ENCODE measurements around the gene RLBP1.
"Not testable (repeated sequence)": the region's sequence is repeated elsewhere in the genome, so short reads cannot be mapped to it uniquely, and the experiment has no call there.

RLBP1 gene

GRCh38 chr15:89221543-89221942 lies at the start of gene RLBP1:
RLBP1 (minus strand) TSS chr15:89221579; CDS start chr15:89218975, 2,604 bp downstream.
- Histone ChIP-seq H3K36me3 (ENCODE audit: control insufficient read depth, insufficient read depth, low read length) (no peaks in the 10 kb centered on the region), H3K4me1 (ENCODE audit: control insufficient read depth, insufficient read depth, low read length) (no peaks in the 10 kb centered on the region), H3K9ac (ENCODE audit: low read length) (no peak within 1 kb of the TSS), H3K4me3 (ENCODE audit: low read length) (no peak within 1 kb of the TSS), H3K27me3 (ENCODE audit: control insufficient read depth, insufficient read depth, low read length) (no peaks in the 10 kb centered on the region), H3K9me3 (ENCODE audit: control insufficient read depth, low read length) (no peaks in the 10 kb centered on the region)

GRCh38 chr15:89250142-89250541 lies 28.8 kb upstream of the RLBP1 start:
- not testable (repeated sequence) for H3K9ac ChIP-seq (ENCODE audit: low read length); H3K4me3 ChIP-seq (ENCODE audit: low read length)

GRCh38 chr15:89248584-89248983 lies 27.2 kb upstream of the RLBP1 start:
- H3K9me3 ChIP-seq (ENCODE audit: control insufficient read depth, low read length): no peaks in the 10 kb centered on the region
- no peak overlapping the region for H3K4me3 ChIP-seq (ENCODE audit: low read length)
- H3K4me1 ChIP-seq (ENCODE audit: control insufficient read depth, insufficient read depth, low read length): peaks cover 7% of the 10 kb centered on the region
- H3K27me3 ChIP-seq (ENCODE audit: control insufficient read depth, insufficient read depth, low read length): no peaks in the 10 kb centered on the region
- no peak overlapping the region for H3K9ac ChIP-seq (ENCODE audit: low read length)
- no peaks in the 10 kb centered on the region for H3K36me3 ChIP-seq (ENCODE audit: control insufficient read depth, insufficient read depth, low read length)

More at GRCh38 chr15:89250142-89250541, 28.8 kb upstream of the RLBP1 start:
- H3K36me3 ChIP-seq (ENCODE audit: control insufficient read depth, insufficient read depth, low read length); H3K27me3 ChIP-seq (ENCODE audit: control insufficient read depth, insufficient read depth, low read length); H3K9me3 ChIP-seq (ENCODE audit: control insufficient read depth, low read length); H3K4me1 ChIP-seq (ENCODE audit: control insufficient read depth, insufficient read depth, low read length): not testable (repeated sequence)

GRCh38 chr15:89247446-89247845 lies 26.1 kb upstream of the RLBP1 start:
- Histone ChIP-seq H3K27me3 (ENCODE audit: control insufficient read depth, insufficient read depth, low read length) (no peaks in the 10 kb centered on the region), H3K4me1 (ENCODE audit: control insufficient read depth, insufficient read depth, low read length) (peaks cover 13% of the 10 kb centered on the region), H3K4me3 (ENCODE audit: low read length) (no peak overlapping the region), H3K9me3 (ENCODE audit: control insufficient read depth, low read length) (no peaks in the 10 kb centered on the region), H3K36me3 (ENCODE audit: control insufficient read depth, insufficient read depth, low read length) (no peaks in the 10 kb centered on the region), H3K9ac (ENCODE audit: low read length) (no peak overlapping the region)

- H3K36me3 ChIP-seq (ENCODE audit: control insufficient read depth, insufficient read depth, low read length): no peaks in the 10 kb centered on the region
- H3K4me3 ChIP-seq (ENCODE audit: low read length): peak overlapping the region; percentile 97
- H3K4me1 ChIP-seq (ENCODE audit: control insufficient read depth, insufficient read depth, low read length): peaks cover 13% of the 10 kb centered on the region
- H3K27me3 ChIP-seq (ENCODE audit: control insufficient read depth, insufficient read depth, low read length): no peaks in the 10 kb centered on the region
- no peaks in the 10 kb centered on the region for H3K9me3 ChIP-seq (ENCODE audit: control insufficient read depth, low read length)
- H3K9ac ChIP-seq (ENCODE audit: low read length): peak overlapping the region; percentile 83
Measured at GRCh38 chr15:89244574-89244903, 23.2 kb upstream of the RLBP1 start.

- Histone ChIP-seq H3K4me1 (ENCODE audit: control insufficient read depth, insufficient read depth, low read length) (peaks cover 13% of the 10 kb centered on the region), H3K9me3 (ENCODE audit: control insufficient read depth, low read length) (no peaks in the 10 kb centered on the region), H3K36me3 (ENCODE audit: control insufficient read depth, insufficient read depth, low read length) (no peaks in the 10 kb centered on the region)
Measured at GRCh38 chr15:89243691-89244573, 22.6 kb upstream of the RLBP1 start, which contains the start of gene FANCI. FANCI (plus strand) TSS chr15:89243979; CDS start chr15:89247648, 3,669 bp downstream.

GRCh38 chr15:89243046-89243690 lies 21.8 kb upstream of the RLBP1 start:
- H3K27me3 ChIP-seq (ENCODE audit: control insufficient read depth, insufficient read depth, low read length): no peaks in the 10 kb centered on the region
- peaks cover 13% of the 10 kb centered on the region for H3K4me1 ChIP-seq (ENCODE audit: control insufficient read depth, insufficient read depth, low read length)
- no peaks in the 10 kb centered on the region for H3K9me3 ChIP-seq (ENCODE audit: control insufficient read depth, low read length)
- peak overlapping the region; percentile 97 for H3K4me3 ChIP-seq (ENCODE audit: low read length)
- peak overlapping the region; percentile 83 for H3K9ac ChIP-seq (ENCODE audit: low read length)
- H3K36me3 ChIP-seq (ENCODE audit: control insufficient read depth, insufficient read depth, low read length): no peaks in the 10 kb centered on the region

More at GRCh38 chr15:89243691-89244573, 22.6 kb upstream of the RLBP1 start, which contains the start of gene FANCI:
- peak within 1 kb of the TSS; percentile 97 for H3K4me3 ChIP-seq (ENCODE audit: low read length)
- H3K27me3 ChIP-seq (ENCODE audit: control insufficient read depth, insufficient read depth, low read length): no peaks in the 10 kb centered on the region
- H3K9ac ChIP-seq (ENCODE audit: low read length): peak within 1 kb of the TSS; percentile 83

GRCh38 chr15:89239883-89240810 lies 18.8 kb upstream of the RLBP1 start:
- H3K4me3 ChIP-seq (ENCODE audit: low read length); H3K9me3 ChIP-seq (ENCODE audit: control insufficient read depth, low read length); H3K27me3 ChIP-seq (ENCODE audit: control insufficient read depth, insufficient read depth, low read length): not testable (repeated sequence)

GRCh38 chr15:89231832-89232231 lies 10.5 kb upstream of the RLBP1 start:
- H3K4me3 ChIP-seq (ENCODE audit: low read length): no peak overlapping the region

More at GRCh38 chr15:89239883-89240810, 18.8 kb upstream of the RLBP1 start:
- H3K36me3 ChIP-seq (ENCODE audit: control insufficient read depth, insufficient read depth, low read length); H3K9ac ChIP-seq (ENCODE audit: low read length): not testable (repeated sequence)
- H3K4me1 ChIP-seq (ENCODE audit: control insufficient read depth, insufficient read depth, low read length): peaks cover 13% of the 10 kb centered on the region

GRCh38 chr15:89230277-89230676 lies 8.9 kb upstream of the RLBP1 start:
- Histone ChIP-seq H3K36me3 (ENCODE audit: control insufficient read depth, insufficient read depth, low read length) (no peaks in the 10 kb centered on the region), H3K4me1 (ENCODE audit: control insufficient read depth, insufficient read depth, low read length) (no peaks in the 10 kb centered on the region), H3K4me3 (ENCODE audit: low read length) (no peak overlapping the region), H3K9me3 (ENCODE audit: control insufficient read depth, low read length) (no peaks in the 10 kb centered on the region), H3K9ac (ENCODE audit: low read length) (no peak overlapping the region), H3K27me3 (ENCODE audit: control insufficient read depth, insufficient read depth, low read length) (no peaks in the 10 kb centered on the region)

More at GRCh38 chr15:89231832-89232231, 10.5 kb upstream of the RLBP1 start:
- H3K9me3 ChIP-seq (ENCODE audit: control insufficient read depth, low read length): no peaks in the 10 kb centered on the region
- H3K36me3 ChIP-seq (ENCODE audit: control insufficient read depth, insufficient read depth, low read length): no peaks in the 10 kb centered on the region
- H3K9ac ChIP-seq (ENCODE audit: low read length): no peak overlapping the region
- H3K27me3 ChIP-seq (ENCODE audit: control insufficient read depth, insufficient read depth, low read length): no peaks in the 10 kb centered on the region
- H3K4me1 ChIP-seq (ENCODE audit: control insufficient read depth, insufficient read depth, low read length): no peaks in the 10 kb centered on the region

- no peaks in the 10 kb centered on the region for H3K27me3 ChIP-seq (ENCODE audit: control insufficient read depth, insufficient read depth, low read length)
- H3K9ac ChIP-seq (ENCODE audit: low read length): no peak overlapping the region
- H3K36me3 ChIP-seq (ENCODE audit: control insufficient read depth, insufficient read depth, low read length): no peaks in the 10 kb centered on the region
- H3K4me3 ChIP-seq (ENCODE audit: low read length): no peak overlapping the region
- H3K9me3 ChIP-seq (ENCODE audit: control insufficient read depth, low read length): no peaks in the 10 kb centered on the region
- H3K4me1 ChIP-seq (ENCODE audit: control insufficient read depth, insufficient read depth, low read length): no peaks in the 10 kb centered on the region
Measured at GRCh38 chr15:89227425-89227824, 6.0 kb upstream of the RLBP1 start.

All from mucosa of stomach (tissue), 1 donor.